ENCODE data around the gene ZNF215. TPM values are rescaled to one million over a fixed set of nuclear protein-coding genes. Genes with fewer than 3 reads are reported as not detected.
"Not testable (repeated sequence)": the region's sequence is repeated elsewhere in the genome, so short reads cannot be mapped to it uniquely, and the experiment has no call there.

The ZNF215 gene
- total RNA-seq, 2 donors from 2014 or later, result 0.24 to 1.5 TPM

DNA sequence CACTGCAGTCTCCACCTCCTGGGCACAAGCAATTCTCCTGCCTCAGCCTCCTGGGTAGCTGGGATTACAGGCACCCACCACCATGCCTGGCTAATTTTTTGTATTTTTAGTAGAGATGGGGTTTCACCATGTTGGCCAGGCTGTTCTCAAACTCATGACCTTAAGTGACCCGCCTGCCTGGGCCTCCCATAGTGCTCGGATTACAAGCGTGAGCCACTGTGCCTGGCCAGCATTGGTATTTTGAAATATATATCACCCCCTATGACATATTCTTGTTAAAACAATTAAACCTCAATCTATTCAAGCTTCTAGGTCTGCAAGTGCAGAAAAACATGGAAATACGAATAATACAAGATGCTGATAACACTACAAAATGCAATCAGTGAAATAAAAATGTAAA is 43.6 kb downstream of the ZNF215 start:
- H3K4me3 Mint-ChIP-seq; ATAC-seq; H3K9me3 Mint-ChIP-seq; H3K27ac Mint-ChIP-seq; DNase-seq (ENCODE audit: low spot score); H3K27me3 Mint-ChIP-seq; H3K4me1 Mint-ChIP-seq (ENCODE audit: low read depth in 2 of 2); H3K36me3 Mint-ChIP-seq: not testable (repeated sequence)

DNA sequence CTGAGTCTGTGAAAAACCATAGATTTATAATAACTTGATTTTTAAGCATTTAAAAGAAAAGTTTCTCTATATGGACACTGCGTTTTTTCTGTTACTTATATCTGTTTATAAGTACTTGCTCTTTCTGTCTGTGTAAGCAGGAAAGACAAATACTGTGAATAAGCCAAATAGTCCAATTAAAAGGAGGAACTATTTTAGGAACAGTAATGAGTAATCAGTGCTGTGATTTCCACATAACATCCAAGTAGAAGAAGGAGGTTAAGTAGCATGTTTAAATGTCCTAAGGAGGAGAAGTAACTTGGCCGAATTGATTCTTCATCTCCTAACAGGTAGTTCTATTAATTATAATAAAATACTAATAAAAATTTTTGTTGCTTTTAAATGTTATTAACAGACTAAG is 53.1 kb downstream of the ZNF215 start:
- Mint-ChIP-seq H3K27me3 (peaks cover 0 to 15% of the 10 kb centered on the region in 2 donors), H3K27ac (no peak overlapping the region), H3K4me1 (ENCODE audit: low read depth in 2 of 2) (no peaks in the 10 kb centered on the region), H3K4me3 (no peak overlapping the region), H3K36me3 (no peaks in the 10 kb centered on the region), H3K9me3 (peaks cover 3% of the 10 kb centered on the region)
- no peak for DNase-seq (ENCODE audit: low spot score)
- ATAC-seq, result no peak

DNA sequence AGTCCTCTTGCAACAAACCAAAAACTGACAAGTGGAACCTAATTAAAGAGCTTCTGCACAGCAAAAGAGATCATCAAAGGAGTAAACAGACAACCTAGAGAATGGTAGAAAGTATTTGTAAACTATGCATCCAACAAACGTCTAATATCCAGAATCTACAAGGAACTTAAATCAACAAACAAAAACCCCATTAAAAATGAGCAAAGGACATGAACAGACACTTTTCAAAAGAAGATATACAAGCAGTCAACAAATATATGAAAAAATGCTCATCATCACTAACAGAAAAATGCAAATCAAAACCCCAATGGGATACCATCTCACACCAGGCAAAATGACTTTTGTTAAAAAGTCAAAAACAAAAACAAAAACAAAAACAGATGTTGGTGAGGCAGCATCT is 60.3 kb downstream of the ZNF215 start:
- ATAC-seq, result no peak
- H3K4me3 Mint-ChIP-seq, result no peak overlapping the region
- no peaks in the 10 kb centered on the region for H3K4me1 Mint-ChIP-seq (ENCODE audit: low read depth in 2 of 2)
- H3K9me3 Mint-ChIP-seq, result no peaks in the 10 kb centered on the region
- H3K27ac Mint-ChIP-seq, result no peak overlapping the region
- peaks cover 0 to 11% of the 10 kb centered on the region in 2 donors for H3K27me3 Mint-ChIP-seq
- H3K36me3 Mint-ChIP-seq, result no peaks in the 10 kb centered on the region
- DNase-seq (ENCODE audit: low spot score), result no peak

DNA sequence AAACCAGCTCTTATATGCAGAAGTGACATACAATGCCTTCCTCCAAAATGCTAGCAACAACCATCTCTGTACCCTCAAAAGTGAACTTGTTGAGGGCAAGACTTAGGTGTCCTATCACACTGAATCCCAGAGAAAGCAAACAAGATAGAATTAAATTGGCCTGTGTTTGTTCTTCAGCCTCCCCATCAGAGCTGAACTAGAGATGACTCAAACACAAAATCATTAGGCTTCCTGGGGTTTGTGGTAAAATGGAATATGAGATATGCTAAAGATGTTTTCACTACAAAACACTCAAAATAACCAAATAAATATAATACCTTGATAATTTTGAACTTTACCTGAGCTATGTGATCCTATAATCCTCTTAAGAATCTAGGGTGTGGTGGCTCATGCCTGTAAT is 62.3 kb downstream of the ZNF215 start:
- Mint-ChIP-seq H3K4me1 (ENCODE audit: low read depth in 2 of 2) (no peaks in the 10 kb centered on the region), H3K36me3 (no peaks in the 10 kb centered on the region), H3K4me3 (no peak overlapping the region), H3K27ac (no peak overlapping the region), H3K27me3 (peaks cover 0 to 11% of the 10 kb centered on the region in 2 donors), H3K9me3 (no peaks in the 10 kb centered on the region)
- ATAC-seq (no peak), DNase-seq (ENCODE audit: low spot score) (no peak)

DNA sequence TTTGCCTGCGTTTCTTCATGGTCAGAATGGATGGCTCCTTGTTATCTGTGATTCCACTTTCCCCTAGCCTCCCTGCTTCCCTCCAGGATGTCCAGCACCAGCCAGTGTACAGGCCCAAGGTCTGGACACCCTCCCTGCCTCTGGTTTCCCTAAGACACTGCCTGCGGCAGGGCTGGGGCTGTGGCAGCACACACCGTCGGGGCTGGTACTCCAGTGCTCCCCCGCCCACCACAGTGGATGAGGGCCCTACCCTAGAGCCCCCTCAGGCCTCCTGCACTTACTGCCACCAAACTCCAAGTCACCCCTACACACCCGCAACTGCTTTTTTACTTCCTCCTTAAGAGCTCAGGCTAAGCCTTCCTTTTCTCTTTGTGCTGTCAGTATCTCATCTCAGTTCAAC is 65.0 kb downstream of the ZNF215 start:
- DNase-seq (ENCODE audit: low spot score), result no peak
- no peaks in the 10 kb centered on the region for H3K4me1 Mint-ChIP-seq (ENCODE audit: low read depth in 2 of 2)
- H3K36me3 Mint-ChIP-seq, result no peaks in the 10 kb centered on the region
- no peak overlapping the region for H3K4me3 Mint-ChIP-seq
- peak; percentile 40 to 63 for ATAC-seq
- no peaks in the 10 kb centered on the region for H3K9me3 Mint-ChIP-seq
- H3K27ac Mint-ChIP-seq, result no peak overlapping the region
- H3K27me3 Mint-ChIP-seq, result peaks cover 4 to 12% of the 10 kb centered on the region in 2 donors

DNA sequence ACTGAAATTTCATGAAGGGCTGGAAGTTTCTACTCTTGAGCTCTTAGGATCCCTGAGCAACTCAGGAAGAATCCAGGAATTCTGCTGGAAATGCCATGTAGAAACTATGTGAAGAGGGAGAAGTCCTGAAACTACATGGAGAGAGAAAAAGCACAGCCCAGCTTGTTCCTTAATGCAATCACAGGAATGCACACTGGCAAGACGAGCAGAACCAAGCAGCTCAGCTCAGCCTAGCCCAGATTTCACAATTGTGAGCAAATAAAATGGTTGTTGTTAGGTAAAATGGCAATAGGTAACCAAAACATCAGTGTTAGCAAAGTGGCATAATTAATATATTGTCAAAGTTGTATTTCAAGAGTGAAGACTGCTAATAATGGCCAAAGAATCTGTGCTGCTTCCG is 65.8 kb downstream of the ZNF215 start:
- H3K36me3 Mint-ChIP-seq, result no peaks in the 10 kb centered on the region
- peaks cover 4 to 8% of the 10 kb centered on the region in 2 donors for H3K27me3 Mint-ChIP-seq
- DNase-seq (ENCODE audit: low spot score) (no peak), ATAC-seq (no peak)
- no peak overlapping the region for H3K4me3 Mint-ChIP-seq
- no peak overlapping the region for H3K27ac Mint-ChIP-seq
- no peaks in the 10 kb centered on the region for H3K4me1 Mint-ChIP-seq (ENCODE audit: low read depth in 2 of 2)
- no peaks in the 10 kb centered on the region for H3K9me3 Mint-ChIP-seq

DNA sequence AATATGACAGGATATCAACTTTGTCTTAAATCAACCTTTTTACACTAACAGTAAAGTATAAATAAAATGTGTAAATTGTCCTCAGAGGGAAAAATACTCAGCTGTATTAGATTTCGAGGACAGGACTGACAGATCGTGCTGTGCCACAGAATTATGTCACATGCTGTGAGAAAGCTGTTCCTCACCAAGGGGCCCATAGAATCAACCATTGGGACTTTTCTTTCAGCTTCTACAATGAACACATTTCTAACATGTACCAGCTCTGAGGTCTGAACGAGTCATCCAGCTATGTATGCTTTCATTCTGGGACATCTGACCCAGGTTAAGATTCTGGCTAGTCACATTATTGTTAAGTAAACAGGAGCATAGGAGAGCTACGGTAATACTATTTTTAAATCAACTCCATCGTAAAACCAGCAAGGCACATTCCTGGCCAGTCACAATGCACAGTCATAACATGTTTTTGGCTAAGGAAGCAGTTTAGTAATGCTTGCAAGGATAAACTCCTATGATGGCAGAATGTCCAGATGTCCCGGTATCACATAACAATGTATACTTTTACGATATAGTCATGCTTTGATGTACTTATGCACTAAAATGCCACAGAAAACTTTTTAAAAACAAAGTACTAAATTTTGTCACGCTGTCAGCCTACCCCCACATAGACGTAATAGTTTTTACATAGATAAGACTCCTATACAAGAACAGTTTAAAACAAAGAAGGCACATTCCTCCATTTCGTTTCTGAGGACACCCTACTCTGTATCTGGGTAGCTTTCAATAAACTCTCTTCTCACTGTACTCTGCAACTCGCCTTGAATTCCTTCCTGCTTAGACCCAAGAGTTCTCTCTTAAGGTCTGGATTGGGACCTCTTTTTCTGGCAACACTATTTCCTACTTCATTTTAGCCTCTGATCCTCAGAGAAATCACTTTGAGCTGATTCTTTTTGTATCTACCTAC is 66.5 kb downstream of the ZNF215 start:
- no peak overlapping the region for H3K4me3 Mint-ChIP-seq
- no peaks in the 10 kb centered on the region for H3K36me3 Mint-ChIP-seq
- no peaks in the 10 kb centered on the region for H3K9me3 Mint-ChIP-seq
- H3K27ac Mint-ChIP-seq, result no peak overlapping the region
- peaks cover 4 to 11% of the 10 kb centered on the region in 2 donors for H3K27me3 Mint-ChIP-seq
- DNase-seq (ENCODE audit: low spot score) (no peak), ATAC-seq (no peak)
- H3K4me1 Mint-ChIP-seq (ENCODE audit: low read depth in 2 of 2), result no peaks in the 10 kb centered on the region

DNA sequence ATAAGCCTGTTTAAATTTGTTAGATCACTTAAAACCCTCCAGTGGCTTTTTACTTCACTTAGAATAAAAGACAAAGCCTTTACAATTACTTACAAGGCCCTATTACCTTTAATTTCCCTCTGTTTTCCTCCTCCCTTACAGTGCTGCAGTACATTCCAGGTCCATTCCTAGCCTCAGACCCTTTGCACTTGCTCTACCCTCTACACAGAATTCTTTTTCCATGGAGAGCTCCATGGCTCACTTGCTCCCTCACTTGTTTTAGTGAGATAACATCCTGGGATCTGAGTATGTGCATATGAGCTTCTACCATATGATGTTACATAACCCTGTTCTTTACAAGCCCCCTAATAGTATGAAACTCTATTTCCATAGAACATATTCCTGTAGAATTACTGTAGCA is 69.5 kb downstream of the ZNF215 start:
- Mint-ChIP-seq H3K9me3 (no peaks in the 10 kb centered on the region), H3K27me3 (peaks cover 11 to 40% of the 10 kb centered on the region in 2 donors), H3K4me3 (no peak overlapping the region)

DNA sequence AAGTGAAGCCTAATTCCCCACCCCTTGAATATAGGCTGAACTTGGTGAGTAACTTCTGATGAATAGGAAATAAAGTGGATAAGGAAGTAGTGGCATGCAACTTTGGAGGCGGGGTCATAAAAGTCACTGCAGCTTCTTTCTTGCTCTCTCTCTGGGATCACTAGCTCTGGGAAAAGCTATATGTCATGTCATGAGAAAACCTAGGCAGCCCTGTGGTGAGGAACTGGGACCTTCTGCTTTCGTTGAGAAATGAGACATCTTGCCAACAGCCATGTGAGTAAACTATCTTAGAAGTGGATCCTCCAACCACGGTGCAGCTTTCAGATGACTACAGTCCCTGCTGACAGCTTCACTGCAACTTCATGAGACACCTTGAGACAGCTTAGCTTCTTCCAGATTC is 78.3 kb downstream of the ZNF215 start:
- no peak for ATAC-seq
- Mint-ChIP-seq H3K4me1 (ENCODE audit: low read depth in 2 of 2) (no peaks in the 10 kb centered on the region), H3K27me3 (peaks cover 9 to 35% of the 10 kb centered on the region in 2 donors), H3K9me3 (peaks cover 3% of the 10 kb centered on the region), H3K36me3 (no peaks in the 10 kb centered on the region), H3K4me3 (no peak overlapping the region), H3K27ac (no peak overlapping the region)
- no peak for DNase-seq (ENCODE audit: low spot score)

More for the DNA sequence above, 69.5 kb downstream of the ZNF215 start:
- H3K4me1 Mint-ChIP-seq (ENCODE audit: low read depth in 2 of 2), result no peaks in the 10 kb centered on the region
- H3K27ac Mint-ChIP-seq, result no peak overlapping the region
- H3K36me3 Mint-ChIP-seq, result no peaks in the 10 kb centered on the region
- DNase-seq (ENCODE audit: low spot score) (no peak), ATAC-seq (no peak)

Other genes starting within 250 kb of the ZNF215 start
- gene MRPL17, start 243.1 kb upstream of the ZNF215 start, total RNA-seq, result 10 to 100 TPM; 69.1 to 70.1 TPM
- under 1 TPM in 1 of 2 donors, not detected in 1; 0.20 TPM for gene OR2AG2, start 154.4 kb upstream of the ZNF215 start, total RNA-seq
- gene OR2AG1, start 143.4 kb upstream of the ZNF215 start, total RNA-seq, result not detected
- gene OR6A2, start 126.7 kb upstream of the ZNF215 start, total RNA-seq, result under 1 TPM in 1 of 2 donors, not detected in 1; 0.20 TPM
- not detected for gene OR10A5, start 80.7 kb upstream of the ZNF215 start, total RNA-seq
- not detected for gene OR10A2, start 63.4 kb upstream of the ZNF215 start, total RNA-seq
- not detected for gene OR10A4, start 49.8 kb upstream of the ZNF215 start, total RNA-seq
- not detected for gene OR2D2, start 33.9 kb upstream of the ZNF215 start, total RNA-seq
- not detected for gene OR2D3, start 5.4 kb upstream of the ZNF215 start, total RNA-seq
- gene ZNF214, start 93.9 kb downstream of the ZNF215 start, total RNA-seq, result not detected
- gene NLRP14, start 94.1 kb downstream of the ZNF215 start, total RNA-seq, result not detected
- gene RBMXL2, start 162.6 kb downstream of the ZNF215 start, total RNA-seq, result not detected

Data from natural killer cell treated with Interleukin-12 subunit alpha and Interleukin-12 subunit beta and Interleukin-15 and Interleukin-18, amount 100 ng/mL, for 72 hours (primary cell).